Upper lobe of left lung (tissue), 4 donors: ENCODE data around the gene CROCC.

Experiments
- EP300 ChIP-seq, 4 donors: sonication (generic); formaldehyde crosslinking; IDR thresholded peaks; one replicate each; pipeline ENCODE4 v1.5.1; 2017; ENCODE audit warnings: antibody characterized with exemption in 4 of 4, control low read depth in 2 of 4
- POLR2A ChIP-seq, 4 donors: fragments of 450-650 bp; IDR thresholded peaks; one replicate each; pipeline ENCODE4 v1.5.1; 2016 to 2017; ENCODE audit warnings: antibody characterized with exemption in 4 of 4, mild to moderate bottlenecking in 2 of 4

DNA sequence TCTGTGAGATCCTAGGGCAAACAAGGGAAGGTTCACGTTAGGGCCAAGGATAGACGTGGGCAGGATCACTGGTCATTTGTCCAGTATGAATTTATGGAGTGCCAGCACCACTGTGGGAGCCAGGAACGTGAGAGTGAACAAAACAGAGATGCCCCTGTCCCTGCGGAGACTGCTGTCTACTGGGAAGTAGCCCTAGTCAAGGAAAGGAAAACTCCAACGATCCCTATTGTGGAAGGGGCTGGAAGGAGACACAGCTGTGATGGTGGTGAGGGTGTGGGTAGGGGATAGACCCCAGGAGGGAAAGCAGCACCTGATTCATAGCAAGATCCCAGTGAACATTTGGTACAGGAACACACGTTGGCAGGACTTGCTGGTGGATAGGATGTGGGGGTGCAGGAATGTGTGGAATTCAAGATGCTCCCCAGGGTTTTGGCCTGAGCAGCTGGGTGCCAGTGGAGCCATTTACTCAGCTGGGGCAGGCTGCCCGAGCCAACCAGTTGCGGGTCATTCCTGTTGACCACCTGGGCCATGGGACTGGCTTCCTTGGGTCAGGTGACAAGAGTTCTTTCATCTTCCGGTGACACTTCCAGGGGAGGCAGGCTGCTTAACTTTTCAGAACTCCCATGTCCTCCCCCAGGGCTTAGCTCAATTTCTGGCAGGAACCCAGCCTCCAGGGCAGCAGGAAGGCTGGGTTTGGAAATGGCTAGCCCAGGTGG, 91.2 kb downstream of the CROCC start:
- TF ChIP-seq EP300 (IDR thresholded peaks at IDR 0.05) (no peak), POLR2A (IDR thresholded peaks at IDR 0.05) (no peak)
